ENCODE measurements around the gene SLC4A3. TPM values are rescaled to one million over a fixed set of nuclear protein-coding genes. Genes with fewer than 3 reads are reported as not detected.

SLC4A3 gene
- polyA plus RNA-seq, 1 of the 3 experiments (the other 2 are of a cell fraction), result 12.3 TPM

DNA sequence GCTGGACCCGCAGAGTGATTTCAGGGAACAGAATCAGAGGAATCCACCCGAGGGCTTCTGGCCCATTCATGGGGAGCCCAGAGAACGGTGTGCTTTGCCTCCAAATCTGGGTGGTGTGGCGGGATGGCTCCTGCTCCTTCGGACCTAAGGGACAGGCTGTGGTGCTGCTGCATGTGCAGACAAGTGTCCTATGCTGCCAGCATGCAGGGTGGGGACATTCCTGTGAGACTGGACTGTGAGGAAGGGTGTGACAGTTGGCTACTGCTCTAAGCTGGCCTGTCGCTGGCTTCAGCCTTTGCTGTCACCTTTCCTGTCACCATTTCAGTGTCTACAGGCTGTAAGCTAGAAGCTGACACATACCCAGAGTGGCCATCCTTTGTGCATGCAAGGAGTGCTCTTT lies 2.9 kb upstream of the SLC4A3 start:
- POLR2A ChIA-PET, result no interaction called here
- no peak overlapping the region for H3K9ac ChIP-seq
- no peaks in the 10 kb centered on the region for H3K36me3 ChIP-seq (replicated peaks in 1 of 2; ENCODE audit: control insufficient read depth in 1 of 2, insufficient read depth in 2 of 2, low read length in 1 of 2)
- H3K4me3 ChIP-seq (ENCODE audit: low read depth in 2 of 2, low read length in 1 of 2), result no peak overlapping the region
- H3K27ac ChIP-seq (ENCODE audit: low read depth in 2 of 2, low read length in 1 of 2), result no peak overlapping the region
- no peak for DNase-seq
- H3K4me1 ChIP-seq (ENCODE audit: control insufficient read depth in 1 of 2, insufficient read depth in 2 of 2, low read depth in 1 of 2, low read length in 1 of 2), result peaks cover 0 to 13% of the 10 kb centered on the region in 2 experiments; a peak in 1 of 4 replicates
- CTCF ChIA-PET, result no interaction called here
- no peaks in the 10 kb centered on the region for H3K27me3 ChIP-seq (ENCODE audit: insufficient read depth)
- H3K79me2 ChIP-seq (ENCODE audit: insufficient read depth), result peaks cover 5% of the 10 kb centered on the region; the same call in 1 of the 2 replicates
- no peaks in the 10 kb centered on the region for H3K9me2 ChIP-seq
- 50% methylated on average over 5 of the region's 6 CpGs for WGBS (ENCODE audit: low lambda C conversion rate)
- H4K20me1 ChIP-seq (ENCODE audit: insufficient read depth), result no peaks in the 10 kb centered on the region
- no peaks in the 10 kb centered on the region for H3K9me3 ChIP-seq
- TF ChIP-seq NRF1 (IDR thresholded peaks at IDR 0.05; ENCODE audit: low read depth, low read length) (no peak), RAD21 (IDR thresholded peaks at IDR 0.05; ENCODE audit: low read length) (no peak), MXI1 (IDR thresholded peaks at IDR 0.05; ENCODE audit: low read depth, low read length) (no peak), MEF2A (IDR thresholded peaks at IDR 0.05; ENCODE audit: borderline replicate concordance, low read depth) (no peak), YY1 (IDR thresholded peaks at IDR 0.05; ENCODE audit: low read depth) (no peak), JUND (IDR thresholded peaks at IDR 0.05) (no peak), RFX5 (IDR thresholded peaks at IDR 0.05; ENCODE audit: low read length) (no peak), TCF12 (IDR thresholded peaks at IDR 0.05) (no peak), GATA2 (CRISPR knock-in tag; IDR thresholded peaks at IDR 0.05) (no peak), TEAD4 (IDR thresholded peaks at IDR 0.05; ENCODE audit: borderline replicate concordance, insufficient read depth) (no peak), FOSL2 (IDR thresholded peaks at IDR 0.05; ENCODE audit: borderline replicate concordance, low read depth) (no peak)
- TF ChIP-seq, protein P1, sequence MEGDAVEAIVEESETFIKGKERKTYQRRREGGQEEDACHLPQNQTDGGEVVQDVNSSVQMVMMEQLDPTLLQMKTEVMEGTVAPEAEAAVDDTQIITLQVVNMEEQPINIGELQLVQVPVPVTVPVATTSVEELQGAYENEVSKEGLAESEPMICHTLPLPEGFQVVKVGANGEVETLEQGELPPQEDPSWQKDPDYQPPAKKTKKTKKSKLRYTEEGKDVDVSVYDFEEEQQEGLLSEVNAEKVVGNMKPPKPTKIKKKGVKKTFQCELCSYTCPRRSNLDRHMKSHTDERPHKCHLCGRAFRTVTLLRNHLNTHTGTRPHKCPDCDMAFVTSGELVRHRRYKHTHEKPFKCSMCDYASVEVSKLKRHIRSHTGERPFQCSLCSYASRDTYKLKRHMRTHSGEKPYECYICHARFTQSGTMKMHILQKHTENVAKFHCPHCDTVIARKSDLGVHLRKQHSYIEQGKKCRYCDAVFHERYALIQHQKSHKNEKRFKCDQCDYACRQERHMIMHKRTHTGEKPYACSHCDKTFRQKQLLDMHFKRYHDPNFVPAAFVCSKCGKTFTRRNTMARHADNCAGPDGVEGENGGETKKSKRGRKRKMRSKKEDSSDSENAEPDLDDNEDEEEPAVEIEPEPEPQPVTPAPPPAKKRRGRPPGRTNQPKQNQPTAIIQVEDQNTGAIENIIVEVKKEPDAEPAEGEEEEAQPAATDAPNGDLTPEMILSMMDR (IDR thresholded peaks at IDR 0.05), result no peak
- TF ChIP-seq, protein P2, sequence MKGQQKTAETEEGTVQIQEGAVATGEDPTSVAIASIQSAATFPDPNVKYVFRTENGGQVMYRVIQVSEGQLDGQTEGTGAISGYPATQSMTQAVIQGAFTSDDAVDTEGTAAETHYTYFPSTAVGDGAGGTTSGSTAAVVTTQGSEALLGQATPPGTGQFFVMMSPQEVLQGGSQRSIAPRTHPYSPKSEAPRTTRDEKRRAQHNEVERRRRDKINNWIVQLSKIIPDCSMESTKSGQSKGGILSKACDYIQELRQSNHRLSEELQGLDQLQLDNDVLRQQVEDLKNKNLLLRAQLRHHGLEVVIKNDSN (IDR thresholded peaks at IDR 0.05; ENCODE audit: borderline replicate concordance, low read depth), result no peak
- H2AFZ ChIP-seq (ENCODE audit: low read depth), result no peak overlapping the region
- no peak overlapping the region for H3K4me2 ChIP-seq
- no peaks in the 10 kb centered on the region for H3F3A ChIP-seq (replicated peaks; ENCODE audit: insufficient read depth)

DNA sequence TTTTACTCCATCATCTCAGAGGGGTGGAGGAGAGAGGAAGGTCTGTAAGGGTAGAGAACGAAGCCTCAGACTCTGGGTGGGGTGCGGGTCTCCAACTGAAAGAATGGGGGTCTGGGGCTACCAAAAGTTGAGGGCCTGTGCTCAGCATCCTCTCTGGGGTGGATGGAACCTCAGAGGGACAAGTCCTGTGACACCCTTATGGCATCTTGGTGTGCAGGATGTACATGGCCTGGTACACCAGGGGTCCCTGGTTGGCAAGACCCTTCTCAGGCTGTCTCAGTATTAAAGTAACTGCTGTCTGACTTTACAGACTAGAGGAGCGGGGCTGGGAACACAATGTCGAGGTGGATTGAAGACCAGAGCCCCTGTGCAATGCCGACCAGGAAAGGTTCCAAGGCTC lies 2.3 kb upstream of the SLC4A3 start:
- ChIA-PET POLR2A (interaction anchor here (4.5 kb wide), 1 partner anchor 28 kb away, joined by 18 read pairs; the partner anchor contains the start of gene STK11IP), CTCF (interaction anchor here (2.4 kb wide), 1 partner anchor 84 kb away, joined by 23 read pairs; no protein-coding TSS in a partner anchor)
- 94% methylated on average over 5 of the region's 5 CpGs for WGBS (ENCODE audit: low lambda C conversion rate)

More for the DNA sequence above, 2.3 kb upstream of the SLC4A3 start:
- Histone ChIP-seq H3K9me2 (no peaks in the 10 kb centered on the region), H3F3A (replicated peaks; ENCODE audit: insufficient read depth) (no peaks in the 10 kb centered on the region), H3K9ac (no peak overlapping the region), H4K20me1 (ENCODE audit: insufficient read depth) (no peaks in the 10 kb centered on the region), H3K4me1 (ENCODE audit: control insufficient read depth in 1 of 2, insufficient read depth in 2 of 2, low read depth in 1 of 2, low read length in 1 of 2) (peaks cover 0 to 13% of the 10 kb centered on the region in 2 experiments; a peak in 1 of 4 replicates), H3K4me2 (no peak overlapping the region), H3K27me3 (ENCODE audit: insufficient read depth) (no peaks in the 10 kb centered on the region), H3K27ac (ENCODE audit: low read depth in 2 of 2, low read length in 1 of 2) (no peak overlapping the region), H3K79me2 (ENCODE audit: insufficient read depth) (peaks cover 5% of the 10 kb centered on the region; the same call in 1 of the 2 replicates), H3K36me3 (replicated peaks in 1 of 2; ENCODE audit: control insufficient read depth in 1 of 2, insufficient read depth in 2 of 2, low read length in 1 of 2) (no peaks in the 10 kb centered on the region), H3K9me3 (no peaks in the 10 kb centered on the region), H2AFZ (ENCODE audit: low read depth) (no peak overlapping the region), H3K4me3 (ENCODE audit: low read depth in 2 of 2, low read length in 1 of 2) (no peak overlapping the region)
- no peak for DNase-seq
- TF ChIP-seq RCOR1 (IDR thresholded peaks at IDR 0.05; ENCODE audit: low read length) (no peak), RAD21 (IDR thresholded peaks at IDR 0.05; ENCODE audit: low read length) (no peak), NRF1 (IDR thresholded peaks at IDR 0.05; ENCODE audit: low read depth, low read length) (no peak), CHD2 (IDR thresholded peaks at IDR 0.05; ENCODE audit: low read length, partially characterized antibody) (no peak), MEF2A (IDR thresholded peaks at IDR 0.05; ENCODE audit: borderline replicate concordance, low read depth) (no peak), ELF1 (IDR thresholded peaks at IDR 0.05) (no peak), MXI1 (IDR thresholded peaks at IDR 0.05; ENCODE audit: low read depth, low read length) (no peak), FOXJ3 (CRISPR knock-in tag; IDR thresholded peaks at IDR 0.05) (no peak), RFX5 (IDR thresholded peaks at IDR 0.05; ENCODE audit: low read length) (no peak), TEAD4 (IDR thresholded peaks at IDR 0.05; ENCODE audit: borderline replicate concordance, insufficient read depth) (no peak), GABPA (IDR thresholded peaks at IDR 0.05; ENCODE audit: low read depth) (no peak)
- TF ChIP-seq, protein P3, sequence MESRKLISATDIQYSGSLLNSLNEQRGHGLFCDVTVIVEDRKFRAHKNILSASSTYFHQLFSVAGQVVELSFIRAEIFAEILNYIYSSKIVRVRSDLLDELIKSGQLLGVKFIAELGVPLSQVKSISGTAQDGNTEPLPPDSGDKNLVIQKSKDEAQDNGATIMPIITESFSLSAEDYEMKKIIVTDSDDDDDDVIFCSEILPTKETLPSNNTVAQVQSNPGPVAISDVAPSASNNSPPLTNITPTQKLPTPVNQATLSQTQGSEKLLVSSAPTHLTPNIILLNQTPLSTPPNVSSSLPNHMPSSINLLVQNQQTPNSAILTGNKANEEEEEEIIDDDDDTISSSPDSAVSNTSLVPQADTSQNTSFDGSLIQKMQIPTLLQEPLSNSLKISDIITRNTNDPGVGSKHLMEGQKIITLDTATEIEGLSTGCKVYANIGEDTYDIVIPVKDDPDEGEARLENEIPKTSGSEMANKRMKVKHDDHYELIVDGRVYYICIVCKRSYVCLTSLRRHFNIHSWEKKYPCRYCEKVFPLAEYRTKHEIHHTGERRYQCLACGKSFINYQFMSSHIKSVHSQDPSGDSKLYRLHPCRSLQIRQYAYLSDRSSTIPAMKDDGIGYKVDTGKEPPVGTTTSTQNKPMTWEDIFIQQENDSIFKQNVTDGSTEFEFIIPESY (IDR thresholded peaks at IDR 0.05; ENCODE audit: borderline replicate concordance, low read depth), result no peak
- TF ChIP-seq, protein P4, sequence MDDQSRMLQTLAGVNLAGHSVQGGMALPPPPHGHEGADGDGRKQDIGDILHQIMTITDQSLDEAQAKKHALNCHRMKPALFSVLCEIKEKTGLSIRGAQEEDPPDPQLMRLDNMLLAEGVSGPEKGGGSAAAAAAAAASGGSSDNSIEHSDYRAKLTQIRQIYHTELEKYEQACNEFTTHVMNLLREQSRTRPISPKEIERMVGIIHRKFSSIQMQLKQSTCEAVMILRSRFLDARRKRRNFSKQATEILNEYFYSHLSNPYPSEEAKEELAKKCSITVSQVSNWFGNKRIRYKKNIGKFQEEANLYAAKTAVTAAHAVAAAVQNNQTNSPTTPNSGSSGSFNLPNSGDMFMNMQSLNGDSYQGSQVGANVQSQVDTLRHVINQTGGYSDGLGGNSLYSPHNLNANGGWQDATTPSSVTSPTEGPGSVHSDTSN (IDR thresholded peaks at IDR 0.05), result no peak
